GM21737 (cell line): Measurements from ENCODE around the gene TEAD1.

Experiments
- ATAC-seq: cut with Tn5 transposase; IDR thresholded peaks from one replicate; pipeline ENCODE4 v1.9.1; 2021; ENCODE audit warnings: mild to moderate bottlenecking, moderate library complexity; ENCODE audit not compliant: unreplicated experiment

Gene TEAD1

GRCh38 chr11:12784987-12785386, 110.8 kb downstream of the TEAD1 start:
- no peak for ATAC-seq

DNA sequence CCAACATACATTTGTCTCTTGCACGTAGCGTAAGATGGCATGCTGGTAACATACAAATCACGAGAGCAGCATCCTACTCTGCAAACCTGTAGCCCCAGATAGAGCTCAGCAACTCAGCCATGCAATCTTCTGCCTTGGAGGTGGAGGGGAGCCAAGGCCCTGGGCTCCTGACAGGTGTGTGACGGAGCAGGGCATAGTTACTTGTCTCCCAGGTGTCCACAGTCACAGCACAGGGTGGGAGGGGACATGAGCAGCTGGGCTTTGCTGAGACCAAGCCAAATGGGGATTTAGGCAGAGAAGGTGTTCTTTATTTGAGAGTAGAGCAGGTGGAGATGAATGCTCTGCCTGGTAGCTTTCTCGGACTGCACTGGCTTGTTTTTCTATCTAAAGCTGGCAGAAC, 111.7 kb downstream of the TEAD1 start:
- no peak for ATAC-seq

- no peak for ATAC-seq
Measured at GRCh38 chr11:12786450-12786849, 112.2 kb downstream of the TEAD1 start.

GRCh38 chr11:12786891-12787290, 112.7 kb downstream of the TEAD1 start:
- ATAC-seq: no peak

GRCh38 chr11:12787847-12788246, 113.6 kb downstream of the TEAD1 start:
- no peak for ATAC-seq

GRCh38 chr11:12789054-12789453, 114.8 kb downstream of the TEAD1 start:
- no peak for ATAC-seq

DNA sequence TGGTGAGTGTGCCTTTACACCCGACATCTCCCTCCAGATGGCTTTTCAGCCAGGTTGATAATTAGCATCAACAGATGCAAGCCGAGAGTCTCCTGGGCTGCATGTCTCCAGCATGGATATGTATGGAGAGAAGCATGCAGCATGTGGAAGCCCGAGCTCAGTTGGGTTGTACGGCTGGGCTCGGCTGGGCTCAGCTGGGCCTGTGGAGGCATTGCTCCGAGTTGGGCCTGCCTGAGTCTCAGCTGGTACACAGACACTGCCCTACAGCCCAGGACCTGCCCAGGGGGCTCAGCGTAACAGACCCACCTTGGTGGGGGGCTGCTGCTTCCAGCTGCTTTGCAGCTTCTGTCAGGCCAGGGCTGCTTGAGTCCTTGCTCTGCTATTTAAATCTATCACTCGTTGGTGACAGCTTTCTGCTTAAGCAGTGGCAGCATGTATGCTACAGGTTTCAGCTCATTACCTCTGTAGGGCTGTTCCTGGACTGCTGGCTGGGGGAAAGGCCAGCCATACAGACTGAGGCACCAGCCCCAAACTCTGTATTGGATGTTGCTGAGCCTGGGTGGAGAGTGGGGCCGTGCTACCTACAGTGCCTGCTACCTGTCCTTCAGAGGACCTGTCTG, 115.5 kb downstream of the TEAD1 start:
- ATAC-seq: no peak

GRCh38 chr11:12790861-12791616, 116.8 kb downstream of the TEAD1 start:
- ATAC-seq: no peak

DNA sequence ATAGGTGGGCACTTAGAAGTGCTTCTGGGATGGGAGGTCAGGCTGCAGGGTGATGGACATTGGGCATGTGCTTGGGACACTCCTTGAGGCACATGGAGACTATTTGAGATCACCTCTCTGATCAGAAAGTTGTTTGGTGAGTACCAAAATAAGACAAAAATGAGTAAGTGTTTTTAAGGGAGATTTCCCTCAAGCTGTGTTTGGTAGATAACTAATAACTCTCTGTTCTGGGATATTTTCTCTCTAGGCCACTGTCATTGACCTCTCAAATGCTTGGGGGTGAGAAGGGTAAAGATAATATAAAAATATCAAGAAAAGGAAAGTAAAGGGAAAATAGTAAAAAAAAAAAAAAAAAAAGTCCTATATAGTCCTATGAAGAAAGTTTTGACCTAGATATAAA, 117.8 kb downstream of the TEAD1 start:
- no peak for ATAC-seq

- no peak for ATAC-seq
Measured at GRCh38 chr11:12792590-12792989, 118.4 kb downstream of the TEAD1 start.

- ATAC-seq: no peak
Measured at GRCh38 chr11:12793065-12793464, 118.8 kb downstream of the TEAD1 start.

DNA sequence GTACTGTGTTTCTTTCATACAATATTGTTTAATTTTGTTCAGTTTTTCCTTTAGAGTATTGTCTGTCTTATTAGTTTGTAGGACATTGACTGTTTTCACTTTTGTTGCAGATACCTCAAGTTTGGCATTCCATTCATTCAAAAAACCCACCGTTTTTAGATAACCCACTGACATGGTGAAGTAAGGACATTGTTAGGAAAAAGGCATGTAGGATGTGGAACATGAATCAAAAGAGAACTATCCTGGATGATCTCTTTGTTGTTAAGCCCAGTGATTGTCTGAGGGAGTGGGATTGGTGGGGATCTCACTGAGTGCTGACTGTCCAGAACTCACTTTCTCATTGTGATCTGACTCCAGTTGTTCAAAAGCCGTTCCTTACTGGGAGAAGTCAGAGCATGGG, 119.3 kb downstream of the TEAD1 start:
- no peak for ATAC-seq

GRCh38 chr11:12794576-12795230, 120.5 kb downstream of the TEAD1 start:
- no peak for ATAC-seq

DNA sequence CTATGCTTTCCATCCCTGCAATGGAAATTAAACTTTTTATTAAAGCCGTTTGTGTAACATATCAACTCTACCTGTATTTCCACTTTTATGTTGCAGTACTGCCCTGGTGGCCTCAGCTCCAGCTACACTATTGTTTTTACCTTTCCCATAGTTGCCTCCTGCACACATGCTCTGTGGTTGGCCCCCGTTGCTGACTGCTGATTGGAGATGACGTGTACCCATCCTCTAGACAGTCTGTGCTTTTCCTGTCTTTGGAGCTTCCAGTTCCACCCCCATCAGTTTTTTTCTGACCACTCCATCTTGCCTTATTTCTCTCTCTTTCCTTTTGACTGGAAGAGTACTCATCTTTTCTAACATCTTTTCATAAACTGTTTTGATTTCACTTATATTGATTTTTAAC, 123.8 kb downstream of the TEAD1 start:
- ATAC-seq: no peak

DNA sequence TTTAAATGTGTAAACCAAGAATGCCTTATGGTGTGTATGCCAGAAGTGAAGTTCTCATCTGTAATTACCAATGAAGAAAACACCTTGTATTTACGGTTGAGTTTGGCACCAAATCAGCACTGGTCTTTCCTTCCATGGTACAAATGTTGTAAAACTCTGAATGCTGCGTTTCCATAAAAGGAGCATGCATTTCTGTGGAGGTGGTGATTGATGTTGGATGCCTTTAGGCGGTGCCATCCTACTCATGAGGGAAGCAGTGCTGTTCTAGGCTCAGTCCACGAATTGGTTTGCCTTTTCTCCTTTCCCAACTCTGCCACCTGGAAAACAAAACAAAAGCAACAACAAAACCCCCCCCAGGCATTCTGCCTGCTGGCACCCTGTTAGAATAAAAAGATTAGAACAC, 124.4 kb downstream of the TEAD1 start:
- no peak for ATAC-seq

DNA sequence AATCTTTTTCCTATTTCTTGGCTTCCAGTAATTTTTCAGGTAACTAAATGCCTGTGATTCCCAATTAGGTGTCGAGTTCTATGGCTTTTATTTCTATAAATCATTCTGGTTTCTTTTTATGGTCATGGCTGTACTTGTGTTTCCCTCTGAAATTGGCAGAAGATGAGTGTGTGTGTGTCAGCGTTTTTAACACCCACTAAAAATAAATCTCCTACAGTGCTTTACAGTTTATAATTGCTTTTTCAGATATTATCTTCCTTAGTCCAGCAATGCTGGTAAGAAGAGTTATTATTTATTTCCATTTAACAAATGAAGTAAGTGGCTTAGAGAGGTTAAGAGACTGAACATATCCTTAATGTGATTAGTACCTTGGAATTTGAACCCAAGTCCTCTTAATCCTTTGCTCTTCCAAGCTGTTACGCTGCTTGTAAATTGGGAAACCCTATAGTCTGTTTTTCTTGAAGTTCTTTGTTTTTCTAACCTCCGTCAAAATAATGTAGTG, 125.2 kb downstream of the TEAD1 start:
- ATAC-seq: no peak

DNA sequence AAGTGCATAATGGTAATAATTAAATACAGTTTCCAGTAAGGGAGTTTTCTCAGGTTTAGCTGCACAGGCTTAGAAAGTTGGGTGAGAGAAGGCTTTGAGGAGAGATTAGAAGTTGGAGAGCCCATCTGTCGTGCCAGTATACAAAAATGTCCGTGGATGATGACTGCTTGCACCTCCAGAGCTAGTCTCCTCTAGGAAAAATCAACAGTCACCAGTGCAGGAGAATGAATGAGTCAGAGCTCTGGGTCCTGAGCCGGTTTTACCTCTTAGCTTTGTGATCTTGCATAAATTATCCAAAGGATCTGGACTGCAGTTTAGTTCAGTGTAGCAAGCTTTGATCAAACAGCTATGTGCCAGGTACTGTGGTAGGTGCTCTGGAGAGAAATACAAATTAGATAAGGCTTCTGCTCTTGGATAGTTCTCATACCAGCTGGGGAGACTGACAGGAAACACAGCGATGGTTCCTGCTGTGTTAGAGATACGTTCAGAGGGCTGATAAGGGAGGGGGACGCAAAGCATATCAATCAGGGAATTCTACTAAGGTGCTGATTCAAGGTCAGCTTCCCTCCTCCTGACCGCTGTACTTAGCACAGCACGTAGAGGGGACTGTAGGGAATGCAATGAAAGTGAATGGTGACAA, 125.9 kb downstream of the TEAD1 start:
- ATAC-seq: no peak

DNA sequence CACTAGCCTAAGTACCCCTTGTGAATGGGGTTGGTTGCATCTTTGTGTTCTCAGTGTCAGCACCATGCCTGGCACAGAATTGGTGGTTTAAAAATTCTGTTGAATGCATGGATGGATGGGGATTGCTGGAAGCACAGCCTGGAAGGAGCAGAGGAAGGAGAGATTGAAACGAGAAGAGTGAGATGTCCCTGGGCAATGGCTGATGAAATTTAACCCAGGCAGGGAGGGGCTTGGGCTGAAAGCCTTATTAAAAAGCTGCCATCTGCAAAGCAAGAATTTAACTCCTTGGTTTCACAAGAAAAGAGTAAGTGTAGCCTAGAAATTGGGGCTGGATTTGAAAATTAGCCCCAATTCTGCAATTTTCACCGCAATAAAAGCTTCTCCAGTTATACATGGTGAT, 126.7 kb downstream of the TEAD1 start:
- no peak for ATAC-seq

- no peak for ATAC-seq
Measured at GRCh38 chr11:12801976-12802375, 127.8 kb downstream of the TEAD1 start.

GRCh38 chr11:12802418-12803085, 128.3 kb downstream of the TEAD1 start:
- no peak for ATAC-seq
